GM18526 (cell line): Measurements from ENCODE around the gene ANKRD13A.

ENCODE experiments used
- POLR2A ChIP-seq: IDR thresholded peaks from 3 replicates; pipeline ENCODE4 v1.6.1; 2011; ENCODE audit not compliant: insufficient read length; ENCODE audit errors: extremely low read depth

The ANKRD13A gene

DNA sequence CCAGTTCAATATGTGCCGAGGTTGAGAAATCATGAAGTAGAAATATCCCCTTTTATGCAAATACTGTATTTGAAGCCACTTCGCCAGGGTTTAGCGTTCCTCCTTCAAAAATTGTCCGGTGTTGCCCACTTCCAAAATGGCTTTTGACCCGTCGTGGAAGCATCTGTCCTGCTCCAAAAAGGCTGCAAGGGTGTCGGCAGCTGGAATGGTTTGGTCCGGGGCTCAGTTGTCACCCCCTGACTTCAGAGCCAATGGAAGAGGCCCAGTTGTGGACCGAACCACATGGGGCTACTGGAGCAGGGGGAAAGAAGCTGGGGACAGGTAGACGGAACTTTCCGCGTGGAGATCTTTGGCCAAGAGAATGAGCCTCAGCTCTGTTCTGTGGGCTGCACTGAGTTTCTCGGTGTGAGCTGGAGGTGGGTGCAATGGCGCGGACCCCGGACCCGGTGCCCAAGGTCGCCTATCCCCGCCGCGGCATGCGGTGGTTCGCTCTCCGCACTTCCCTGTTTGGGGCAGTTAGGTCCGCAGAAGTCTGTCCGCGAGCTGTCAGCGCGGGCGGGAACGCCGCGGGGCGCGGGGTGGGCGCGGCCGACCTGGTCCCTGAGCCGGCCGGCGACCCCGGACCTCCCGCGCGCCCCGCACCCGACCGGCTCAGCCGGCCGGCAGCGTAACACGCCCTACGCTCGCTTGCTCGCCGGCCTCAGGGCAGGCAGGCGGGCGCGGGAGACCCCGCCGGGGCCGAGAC, at the start of gene ANKRD13A:
TSS of gene ANKRD13A (plus strand) at position 527 of the 745 bp plus-strand sequence. CDS start 259 bp downstream, outside the sequence.
- TF ChIP-seq POLR2A, result peak; percentile 97

DNA sequence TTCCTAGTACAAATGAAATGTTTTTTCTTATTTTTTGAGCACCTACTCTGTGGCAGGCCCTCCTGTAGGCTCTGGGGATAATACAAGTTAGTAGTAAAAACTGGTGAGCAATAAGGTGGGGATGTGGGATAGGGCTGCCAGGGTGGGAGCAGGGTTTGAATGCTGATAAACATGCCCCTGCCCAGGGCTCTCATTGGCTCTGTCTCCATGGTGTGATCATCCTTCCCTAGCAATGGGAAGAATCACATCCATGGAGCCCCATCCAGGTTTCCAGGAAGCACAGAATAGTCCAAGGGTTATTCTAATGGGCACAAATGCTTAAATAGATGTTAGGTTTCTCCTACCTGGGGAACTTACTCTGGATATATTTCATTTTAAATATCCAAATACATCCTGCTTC, 48.6 kb upstream of the ANKRD13A start:
- TF ChIP-seq POLR2A, result no peak

DNA sequence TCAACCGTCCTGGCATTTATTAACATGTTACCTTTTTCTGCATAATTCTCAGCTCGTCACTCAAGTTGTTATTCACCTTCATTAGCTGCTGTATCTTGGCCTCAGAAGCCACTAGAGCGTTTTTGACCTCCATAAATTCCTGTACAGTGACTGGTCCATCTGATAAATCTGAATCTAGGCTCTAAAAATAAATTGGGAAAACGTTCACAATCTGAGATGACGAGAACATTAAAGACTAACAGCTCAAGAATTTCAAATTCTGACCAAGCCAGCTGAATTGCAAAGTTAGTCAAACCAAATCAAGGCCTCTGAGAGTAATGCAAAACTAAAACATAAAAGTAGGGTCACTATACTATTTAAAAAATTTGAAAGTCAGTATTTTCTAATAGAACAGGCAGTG, 48.1 kb upstream of the ANKRD13A start:
- no peak for TF ChIP-seq POLR2A

DNA sequence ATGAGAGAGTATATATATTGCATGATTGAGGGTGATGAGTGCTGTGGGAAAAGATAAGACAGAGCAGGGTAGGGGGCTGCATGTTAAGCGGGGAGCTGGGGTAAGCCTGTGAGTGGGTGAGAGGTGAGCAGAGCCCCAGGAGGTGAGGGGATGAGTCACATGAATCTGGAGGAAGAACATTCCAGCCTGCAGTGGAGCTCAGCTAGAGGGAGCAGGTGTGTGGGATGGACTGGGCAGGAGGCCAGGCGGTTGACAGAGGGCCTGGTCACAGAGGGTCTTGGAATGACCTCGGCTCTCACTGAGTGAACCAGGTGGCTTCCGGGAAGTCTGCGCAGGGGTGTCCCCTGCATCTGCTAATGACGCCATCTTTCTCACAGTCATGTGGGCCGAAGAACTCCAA, 47.5 kb upstream of the ANKRD13A start:
- TF ChIP-seq POLR2A, result no peak

DNA sequence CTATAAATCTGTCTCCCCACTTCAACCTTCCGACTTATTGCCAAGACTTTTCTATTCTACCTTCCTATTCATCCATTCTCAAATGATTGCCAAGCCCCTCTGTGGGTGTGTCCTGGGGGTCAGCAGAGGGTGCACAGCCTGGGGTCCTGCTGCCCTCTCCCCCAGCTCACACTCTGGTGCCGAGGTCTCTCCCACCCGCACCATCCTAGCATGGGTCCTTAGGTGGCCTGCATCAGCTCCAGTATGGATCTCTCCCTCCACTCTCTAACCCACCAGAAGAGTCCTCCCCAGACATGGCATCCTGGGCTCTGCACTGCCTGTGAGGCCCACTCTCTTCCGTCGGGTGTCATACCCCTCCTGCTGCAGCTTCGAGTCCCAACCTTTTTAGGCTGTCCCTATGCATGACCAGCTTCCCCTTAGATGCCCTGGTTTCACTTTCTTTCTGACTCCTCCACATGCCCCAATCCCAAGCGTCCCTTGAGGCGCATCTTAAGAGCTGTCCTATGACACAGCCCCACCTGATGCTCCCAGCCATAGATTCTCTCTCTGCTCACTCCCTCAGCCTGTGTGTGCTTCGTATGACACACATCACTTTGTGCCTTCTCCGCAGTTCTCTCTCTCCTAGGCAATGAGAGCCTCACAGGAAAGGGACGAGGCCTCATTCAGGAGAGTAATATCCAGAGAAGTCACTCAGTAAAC, 46.9 kb upstream of the ANKRD13A start:
- no peak for TF ChIP-seq POLR2A

DNA sequence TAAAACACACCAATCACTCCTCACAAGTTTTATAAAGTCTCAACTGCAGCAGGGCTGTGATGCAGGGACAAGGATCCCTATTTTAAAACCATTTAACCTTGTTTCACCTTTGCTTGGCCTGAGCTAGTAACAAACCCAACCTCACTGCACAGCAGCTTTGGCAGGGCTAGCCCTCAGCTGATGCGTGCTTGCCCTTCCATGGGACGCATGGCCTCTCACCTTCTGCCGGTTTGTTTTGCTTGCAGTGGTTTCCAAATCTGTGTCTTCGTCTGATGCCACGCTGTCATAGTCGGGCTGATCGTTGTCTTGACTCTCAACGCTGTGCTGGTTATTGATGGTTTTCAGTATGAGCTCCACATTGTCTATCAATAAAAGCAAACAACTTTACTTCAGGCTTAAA, 46.4 kb upstream of the ANKRD13A start:
- TF ChIP-seq POLR2A, result no peak

DNA sequence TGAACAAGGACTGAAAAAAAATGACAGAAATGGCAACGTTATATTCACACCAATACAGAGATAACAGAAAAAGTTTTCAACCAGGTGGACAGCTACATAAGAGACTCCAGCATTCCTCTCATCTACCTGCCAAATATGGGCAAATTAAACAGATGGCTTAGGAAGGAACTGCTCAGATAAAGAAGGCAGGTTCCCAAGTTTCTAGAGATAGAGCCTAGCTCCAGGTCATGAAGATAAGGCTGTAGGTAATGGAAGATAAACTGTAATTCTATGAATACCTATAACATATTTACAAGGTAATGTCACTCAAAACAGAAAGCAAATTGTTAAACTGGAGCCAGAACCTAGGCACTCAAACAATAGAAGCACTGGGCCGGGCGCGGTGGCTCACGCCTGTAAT, 45.6 kb upstream of the ANKRD13A start:
- no peak for TF ChIP-seq POLR2A

DNA sequence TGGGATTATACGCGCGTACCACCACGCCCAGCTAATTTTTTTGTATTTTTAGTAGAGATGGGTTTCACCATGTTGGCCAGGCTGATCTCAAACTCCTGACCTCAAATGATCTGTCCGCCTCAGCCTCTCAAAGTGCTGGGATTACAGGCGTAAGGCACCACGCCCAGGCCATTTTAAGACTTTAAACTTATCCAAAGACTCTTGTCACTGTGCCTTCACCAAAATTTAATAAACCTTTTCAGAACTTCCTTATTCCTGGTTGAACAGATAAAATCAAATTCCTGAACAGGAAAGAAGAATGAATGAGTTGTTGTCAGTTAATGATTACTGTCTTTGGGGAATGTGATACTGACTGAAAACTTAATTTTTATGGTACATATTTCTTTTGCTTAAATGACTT, 40.9 kb upstream of the ANKRD13A start:
- TF ChIP-seq POLR2A, result no peak

DNA sequence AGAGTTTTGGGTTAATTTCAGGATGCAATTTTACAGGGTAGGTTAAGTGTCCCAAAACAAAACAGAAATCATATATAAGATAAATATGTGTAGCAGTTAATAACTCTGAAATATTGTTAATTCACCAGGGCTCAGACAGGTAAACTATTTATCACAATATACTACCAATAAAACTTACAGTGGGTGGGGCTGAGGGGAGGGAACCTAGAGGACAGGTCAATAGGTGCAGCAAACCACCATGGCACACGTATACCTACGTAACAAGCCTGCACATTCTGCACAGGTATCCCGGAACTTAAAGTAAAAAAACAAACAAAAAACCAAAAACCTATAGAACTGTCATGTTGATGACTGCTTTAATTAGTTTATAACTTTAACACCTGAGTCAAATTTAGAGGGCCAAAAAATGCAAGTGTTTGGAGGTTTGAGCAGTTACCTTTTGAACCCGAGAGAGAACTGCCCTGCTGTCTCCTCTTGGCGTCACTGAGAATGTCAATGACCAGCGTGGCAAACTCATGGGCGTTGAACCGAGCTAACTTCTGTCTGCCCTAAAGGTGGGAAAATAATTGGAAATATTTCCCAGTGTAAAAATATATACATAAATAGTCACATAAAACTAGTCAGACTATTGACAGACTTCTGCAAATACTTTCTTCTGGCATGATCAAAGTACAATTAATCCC, 39.7 kb upstream of the ANKRD13A start:
- TF ChIP-seq POLR2A, result no peak

DNA sequence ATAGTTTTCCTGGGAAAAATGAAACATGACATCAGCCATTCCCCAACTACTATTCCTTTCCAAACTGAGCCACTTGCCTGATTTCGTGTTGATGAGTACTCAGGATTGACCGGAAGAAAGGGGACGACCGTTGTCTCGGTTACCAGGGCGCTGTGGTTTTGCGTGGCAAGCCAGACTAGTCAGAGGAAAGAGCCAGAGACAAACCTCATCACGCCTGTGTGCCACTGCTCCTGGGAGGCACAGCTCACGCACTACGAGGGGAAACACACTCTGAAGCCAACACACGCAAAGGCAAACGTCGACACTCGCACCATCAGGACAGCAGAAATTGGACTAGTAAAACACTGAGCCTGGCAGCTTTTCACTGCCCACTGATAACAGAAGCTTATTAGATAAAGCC, 38.0 kb upstream of the ANKRD13A start:
- TF ChIP-seq POLR2A, result no peak

DNA sequence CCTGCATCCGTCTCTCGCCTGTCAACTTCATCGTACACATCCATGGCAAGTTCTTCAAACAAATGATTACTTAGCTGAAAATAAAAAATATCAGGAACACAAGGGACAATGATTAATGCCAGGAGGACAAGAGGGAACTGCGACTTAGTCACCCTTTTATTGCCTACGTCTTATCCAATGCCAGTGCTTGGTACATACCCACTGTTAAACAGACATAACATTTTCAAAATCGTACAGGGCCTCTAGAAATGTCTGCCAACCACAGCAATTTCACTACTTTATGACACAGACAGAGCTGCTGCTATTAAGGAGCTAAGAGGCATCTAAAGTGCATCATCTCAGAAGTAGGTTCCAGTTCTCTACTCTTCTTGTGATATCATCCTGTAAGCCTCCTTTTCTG, 37.6 kb upstream of the ANKRD13A start:
- TF ChIP-seq POLR2A, result no peak

DNA sequence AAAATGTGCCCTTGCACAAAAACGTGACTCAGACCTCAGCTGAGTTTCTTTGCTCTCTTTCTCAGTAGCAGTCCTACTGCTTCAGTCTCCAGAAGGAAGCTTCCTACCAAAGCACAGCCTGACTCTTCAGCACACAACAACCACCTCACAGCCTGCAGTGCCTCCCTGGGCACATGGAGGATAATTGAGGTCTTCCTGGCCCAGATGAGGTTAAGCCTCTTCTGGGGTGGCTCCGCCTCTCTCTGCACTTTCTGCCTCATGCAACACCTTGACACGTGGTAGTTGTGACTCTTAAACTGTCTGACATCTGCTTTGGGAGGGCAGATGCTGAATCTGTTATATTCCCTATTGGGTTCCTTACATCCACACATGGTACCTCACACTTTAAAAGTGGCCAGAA, 36.8 kb upstream of the ANKRD13A start:
- no peak for TF ChIP-seq POLR2A

DNA sequence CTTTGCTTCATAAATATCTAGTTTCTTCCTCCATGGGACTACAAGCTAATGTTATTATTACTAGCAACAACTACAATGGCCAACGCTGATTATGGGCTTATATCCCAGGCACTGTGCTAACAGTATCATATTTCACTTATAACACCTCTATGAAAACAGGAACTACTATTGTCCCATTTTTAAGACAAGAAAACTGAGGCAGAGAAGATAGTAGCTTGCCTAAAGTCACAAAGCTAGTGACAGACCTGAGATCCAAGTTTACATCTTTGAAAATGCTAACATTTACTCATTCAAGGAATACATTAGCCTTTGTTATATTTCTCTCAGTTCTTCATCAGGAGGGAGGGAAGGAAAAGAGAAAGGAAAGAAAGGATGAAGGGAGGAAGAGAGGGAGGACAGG, 35.9 kb upstream of the ANKRD13A start:
- TF ChIP-seq POLR2A, result no peak

DNA sequence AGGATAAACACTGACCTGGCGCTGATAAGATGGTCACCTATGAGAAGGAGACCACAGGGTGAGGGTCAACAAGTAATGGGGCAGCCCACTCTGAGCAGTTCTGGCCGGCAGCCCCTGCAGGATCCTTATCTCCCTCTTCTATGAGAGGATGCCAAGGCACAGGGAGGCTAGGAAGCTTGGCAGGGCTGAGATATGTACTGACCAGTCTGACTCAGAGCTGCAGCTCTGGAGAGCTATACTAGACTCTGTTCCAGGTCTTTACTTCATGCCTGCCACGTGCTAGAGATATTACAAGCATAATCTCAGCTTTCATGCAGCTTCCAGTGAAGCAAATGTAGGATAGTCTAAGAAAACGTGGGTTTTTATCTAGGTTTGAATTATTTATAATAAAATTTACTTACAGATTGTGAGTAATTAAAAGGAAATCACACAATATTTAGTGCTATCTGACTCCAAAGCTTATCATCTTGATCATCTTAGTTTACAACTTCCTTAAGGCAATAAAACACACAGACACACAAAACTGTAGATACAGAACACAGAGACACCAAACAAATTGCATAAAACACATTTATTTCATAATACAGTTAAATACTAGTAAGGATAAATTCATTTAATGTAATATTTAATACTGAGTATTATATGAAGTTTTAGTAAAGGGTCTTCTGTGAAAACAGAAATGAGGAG, 35.3 kb upstream of the ANKRD13A start:
- TF ChIP-seq POLR2A, result no peak

DNA sequence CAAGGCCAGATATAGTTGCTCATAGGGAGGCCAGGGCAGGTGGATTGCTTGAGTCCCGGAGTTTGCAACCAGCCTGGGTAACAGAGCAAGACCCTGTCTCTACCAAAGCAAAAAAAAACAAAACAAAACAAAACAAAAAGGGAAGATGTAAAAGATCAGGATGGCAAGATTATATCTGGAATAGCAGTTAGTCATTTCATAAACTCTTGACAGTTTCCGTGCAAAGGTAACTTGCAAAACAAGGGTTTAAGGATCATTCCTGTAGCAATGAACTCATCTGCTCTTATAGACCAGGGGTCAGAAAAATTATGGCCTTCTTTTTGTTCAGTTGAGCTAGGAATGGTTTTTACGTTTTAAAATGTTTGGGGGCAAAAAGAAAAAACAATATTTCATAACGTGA, 32.7 kb upstream of the ANKRD13A start:
- TF ChIP-seq POLR2A, result no peak
